ENCODE data around the gene LMTK2.

The LMTK2 gene

DNA sequence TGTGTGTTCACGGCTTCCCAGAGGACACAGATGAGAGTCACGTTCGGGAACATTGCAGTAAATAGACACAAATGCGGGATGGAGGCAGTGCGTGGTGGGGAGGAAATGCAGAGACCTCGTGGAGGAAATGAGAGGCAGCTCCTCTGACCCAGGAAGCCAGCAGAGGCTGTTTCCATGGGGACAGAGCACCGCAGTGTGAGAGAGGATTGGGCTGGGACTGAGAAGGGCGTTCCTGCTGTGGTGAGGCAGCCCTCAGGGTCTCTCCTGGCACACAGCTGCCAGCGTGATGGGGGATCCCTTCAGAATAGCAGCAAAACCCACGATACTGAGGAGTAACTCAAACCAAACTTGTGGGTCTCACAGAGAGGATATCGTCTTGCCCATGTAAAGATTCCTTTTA, 82.9 kb downstream of the LMTK2 start:
- no peak for DNase-seq
- TF ChIP-seq CTCF (IDR thresholded peaks at IDR 0.05; ENCODE audit: low read depth, low read length), result no peak
- no peak overlapping the region for H3K4me3 ChIP-seq (ENCODE audit: low read depth, low read length)
- H3K36me3 ChIP-seq, result peaks cover 32% of the 10 kb centered on the region
- H3K9me3 ChIP-seq (ENCODE audit: severe bottlenecking), result no peaks in the 10 kb centered on the region
- H3K27ac ChIP-seq, result no peak overlapping the region
- H3K27me3 ChIP-seq (ENCODE audit: insufficient read depth, low read depth, severe bottlenecking), result no peaks in the 10 kb centered on the region

- no peaks in the 10 kb centered on the region for H3K9me3 ChIP-seq (ENCODE audit: severe bottlenecking)
- H3K36me3 ChIP-seq, result peaks cover 45% of the 10 kb centered on the region
- H3K27ac ChIP-seq, result no peak overlapping the region
- no peak for TF ChIP-seq CTCF (IDR thresholded peaks at IDR 0.05; ENCODE audit: low read depth, low read length)
- H3K27me3 ChIP-seq (ENCODE audit: insufficient read depth, low read depth, severe bottlenecking), result no peaks in the 10 kb centered on the region
- DNase-seq, result no peak
- H3K4me3 ChIP-seq (ENCODE audit: low read depth, low read length), result no peak overlapping the region
Measured at GRCh38 chr7:98191668-98192431, 85.2 kb downstream of the LMTK2 start.

GRCh38 chr7:98192781-98193457, 86.3 kb downstream of the LMTK2 start:
- Histone ChIP-seq H3K9me3 (ENCODE audit: severe bottlenecking) (no peaks in the 10 kb centered on the region), H3K27me3 (ENCODE audit: insufficient read depth, low read depth, severe bottlenecking) (no peaks in the 10 kb centered on the region), H3K27ac (no peak overlapping the region), H3K4me3 (ENCODE audit: low read depth, low read length) (no peak overlapping the region), H3K36me3 (peaks cover 42% of the 10 kb centered on the region)
- TF ChIP-seq CTCF (IDR thresholded peaks at IDR 0.05; ENCODE audit: low read depth, low read length), result no peak
- DNase-seq, result no peak

DNA sequence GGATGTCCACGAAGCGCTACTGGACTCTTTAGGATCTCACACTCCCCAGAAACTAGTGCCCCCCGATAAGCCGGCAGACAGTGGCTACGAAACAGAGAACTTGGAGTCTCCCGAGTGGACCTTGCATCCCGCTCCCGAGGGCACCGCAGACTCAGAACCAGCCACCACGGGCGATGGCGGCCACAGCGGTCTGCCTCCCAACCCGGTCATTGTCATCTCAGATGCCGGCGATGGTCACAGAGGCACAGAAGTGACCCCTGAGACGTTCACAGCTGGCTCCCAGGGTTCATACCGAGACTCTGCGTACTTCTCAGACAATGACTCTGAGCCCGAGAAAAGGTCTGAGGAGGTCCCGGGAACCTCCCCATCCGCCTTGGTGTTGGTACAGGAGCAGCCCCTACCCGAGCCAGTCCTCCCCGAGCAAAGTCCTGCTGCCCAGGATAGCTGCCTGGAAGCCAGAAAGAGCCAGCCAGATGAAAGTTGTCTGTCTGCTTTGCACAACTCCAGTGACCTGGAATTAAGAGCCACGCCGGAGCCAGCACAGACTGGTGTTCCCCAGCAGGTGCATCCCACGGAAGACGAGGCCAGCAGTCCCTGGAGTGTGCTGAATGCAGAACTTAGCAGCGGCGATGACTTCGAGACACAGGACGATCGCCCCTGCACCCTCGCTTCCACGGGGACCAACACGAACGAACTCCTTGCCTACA, 87.0 kb downstream of the LMTK2 start:
- H3K36me3 ChIP-seq, result peaks cover 42% of the 10 kb centered on the region
- TF ChIP-seq CTCF (IDR thresholded peaks at IDR 0.05; ENCODE audit: low read depth, low read length), result no peak
- DNase-seq, result no peak
- H3K27ac ChIP-seq, result no peak overlapping the region
- no peaks in the 10 kb centered on the region for H3K9me3 ChIP-seq (ENCODE audit: severe bottlenecking)
- H3K4me3 ChIP-seq (ENCODE audit: low read depth, low read length), result no peak overlapping the region
- H3K27me3 ChIP-seq (ENCODE audit: insufficient read depth, low read depth, severe bottlenecking), result no peaks in the 10 kb centered on the region

DNA sequence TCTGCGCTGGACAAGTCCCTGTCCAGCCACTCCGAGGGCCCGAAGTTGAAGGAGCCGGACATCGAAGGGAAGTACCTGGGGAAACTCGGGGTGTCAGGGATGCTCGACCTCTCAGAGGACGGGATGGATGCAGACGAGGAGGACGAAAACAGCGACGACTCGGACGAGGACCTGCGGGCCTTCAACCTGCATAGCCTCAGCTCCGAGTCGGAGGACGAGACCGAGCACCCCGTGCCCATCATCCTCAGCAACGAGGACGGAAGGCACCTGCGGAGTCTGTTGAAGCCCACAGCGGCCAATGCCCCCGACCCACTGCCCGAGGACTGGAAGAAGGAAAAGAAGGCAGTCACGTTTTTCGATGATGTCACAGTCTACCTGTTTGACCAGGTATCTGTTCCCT, 87.5 kb downstream of the LMTK2 start:
- Histone ChIP-seq H3K27me3 (ENCODE audit: insufficient read depth, low read depth, severe bottlenecking) (no peaks in the 10 kb centered on the region), H3K9me3 (ENCODE audit: severe bottlenecking) (no peaks in the 10 kb centered on the region), H3K27ac (no peak overlapping the region), H3K4me3 (ENCODE audit: low read depth, low read length) (no peak overlapping the region), H3K36me3 (peaks cover 42% of the 10 kb centered on the region)
- DNase-seq, result no peak
- no peak for TF ChIP-seq CTCF (IDR thresholded peaks at IDR 0.05; ENCODE audit: low read depth, low read length)

All from WERI-Rb-1 (cell line).